Motor neuron (in vitro differentiated cells): Measurements from ENCODE around the gene RYR2. TPM values are rescaled to one million over a fixed set of nuclear protein-coding genes. Genes with fewer than 3 reads are reported as not detected.

ENCODE experiments used
- ATAC-seq, 8 experiments: fragments of 200-7000 bp; cut with Tn5 transposase; replicated peaks in 6 of 8; 2 replicates each; pipeline ENCODE4 v1.8.0; 2021; ENCODE audit warnings: mild to moderate bottlenecking in 8 of 8, moderate library complexity in 8 of 8
- H3K27ac ChIP-seq, 2 donors: fragments of 250-450 bp; sonication (Bioruptor Pico); 2 replicates each; pipeline ENCODE4 v1.9.0; 2021; ENCODE audit warnings: antibody characterized with exemption in 2 of 2, mild to moderate bottlenecking in 2 of 2, moderate library complexity in 1 of 2
- H3K4me1 ChIP-seq, 2 donors: fragments of 250-450 bp; sonication (Bioruptor Pico); replicated peaks in 1 of 2; 2 replicates each; pipeline ENCODE4 v1.6.1; 2021; ENCODE audit warnings: antibody characterized with exemption in 2 of 2, mild to moderate bottlenecking in 2 of 2, moderate library complexity in 1 of 2
- H3K4me3 ChIP-seq, 5 donors: fragments of 250-450 bp; sonication (Bioruptor Pico); 2 replicates each; pipeline ENCODE4 v1.9.0; 2021; ENCODE audit warnings: antibody characterized with exemption in 5 of 5, mild to moderate bottlenecking in 5 of 5, moderate library complexity in 4 of 5
- WGBS, 10 experiments: fragments of 450-650 bp; shearing (Covaris generic); methylation state at CpG; one replicate each; pipeline ENCODE4 v1.0.0; 2022; 5-methylcytosine and 5-hydroxymethylcytosine counted together
- in situ Hi-C, 9 experiments: fragments of 400-800 bp; cut with MboI; loops; one replicate each; pipeline ENCODE4 v1.15.0; 2021; ENCODE audit warnings: low sequenced_read_pairs in 9 of 9, low pct_unique_long_range_greater_than_20kb in 2 of 9; ENCODE audit not compliant: unreplicated experiment in 9 of 9
- total RNA-seq, 8 experiments: library from RNA; unstranded; fragments of 300-600 nt; gene quantifications; 2 replicates each; pipeline versions ENCODE4 v1.2.3 to v1.2.4, GENCODE V29; 2022

RYR2 gene
- total RNA-seq, 8 experiments from 2014 or later: 0.32 to 6.8 (median 0.63) TPM

- no peak for ATAC-seq
- WGBS, 10 experiments: 0 to 100% (median 84%) methylated on average over 1 to 3 of the region's 3 CpGs; no CpG with 5 or more reads in 4 of the 10 experiments
- in situ Hi-C loops: no loop called here
- no peaks in the 10 kb centered on the region for H3K4me1 ChIP-seq
- H3K27ac ChIP-seq: no peak overlapping the region
- no peak overlapping the region for H3K4me3 ChIP-seq
Measured at GRCh38 chr1:237457573-237457972, 415.6 kb downstream of the RYR2 start.

- H3K4me3 ChIP-seq: no peak overlapping the region
- H3K4me1 ChIP-seq: no peaks in the 10 kb centered on the region
- in situ Hi-C loops: no loop called here
- H3K27ac ChIP-seq: no peak overlapping the region
- WGBS, 10 experiments: 0 to 67% (median 45%) methylated on average over 2 to 3 of the region's 3 CpGs
- ATAC-seq: no peak
Measured at GRCh38 chr1:237467320-237467719, 425.3 kb downstream of the RYR2 start.

GRCh38 chr1:237470712-237471338 is 428.8 kb downstream of the RYR2 start:
- in situ Hi-C loops: no loop called here
- Histone ChIP-seq H3K4me1 (no peaks in the 10 kb centered on the region), H3K27ac (no peak overlapping the region), H3K4me3 (no peak overlapping the region)
- 0 to 84% (median 70%) methylated on average over 1 to 7 of the region's 7 CpGs; no CpG with 5 or more reads in 1 of the 10 experiments for whole genome bisulfite sequencing, 10 experiments
- ATAC-seq: peak in 3 of 8 experiments; percentile 56 to 100 (median 66)

GRCh38 chr1:237471377-237471776 is 429.4 kb downstream of the RYR2 start:
- Histone ChIP-seq H3K4me1 (no peaks in the 10 kb centered on the region), H3K4me3 (no peak overlapping the region), H3K27ac (no peak overlapping the region)
- in situ Hi-C loops: no loop called here
- WGBS, 10 experiments: 0 to 100% (median 18%) methylated on average over 1 of the region's 1 CpG; no CpG with 5 or more reads in 2 of the 10 experiments
- ATAC-seq: no peak

- in situ Hi-C loops: no loop called here
Measured at GRCh38 chr1:237471956-237472355, 430.0 kb downstream of the RYR2 start.

GRCh38 chr1:237473854-237474253 is 431.9 kb downstream of the RYR2 start:
- in situ Hi-C loops: no loop called here
- Histone ChIP-seq H3K27ac (no peak overlapping the region), H3K4me3 (no peak overlapping the region), H3K4me1 (no peaks in the 10 kb centered on the region)
- WGBS, 10 experiments: 0 to 100% (median 69%) methylated on average over 1 to 5 of the region's 5 CpGs; no CpG with 5 or more reads in 5 of the 10 experiments
- no peak for ATAC-seq

More at GRCh38 chr1:237471956-237472355, 430.0 kb downstream of the RYR2 start:
- H3K27ac ChIP-seq: no peak overlapping the region
- WGBS, 10 experiments: 0 to 69% (median 33%) methylated on average over 1 to 2 of the region's 2 CpGs; no CpG with 5 or more reads in 3 of the 10 experiments
- no peak overlapping the region for H3K4me3 ChIP-seq
- H3K4me1 ChIP-seq: no peaks in the 10 kb centered on the region
- no peak for ATAC-seq

- WGBS, 10 experiments: 0 to 90% (median 46%) methylated on average over 1 to 4 of the region's 4 CpGs; no CpG with 5 or more reads in 2 of the 10 experiments
- in situ Hi-C loops: no loop called here
- no peak for ATAC-seq
- H3K4me3 ChIP-seq: no peak overlapping the region
- no peaks in the 10 kb centered on the region for H3K4me1 ChIP-seq
- H3K27ac ChIP-seq: no peak overlapping the region
Measured at GRCh38 chr1:237478082-237478481, 436.1 kb downstream of the RYR2 start.

- in situ Hi-C loops: no loop called here
- H3K4me1 ChIP-seq: no peaks in the 10 kb centered on the region
- ATAC-seq: no peak
- 26 to 93% (median 83%) methylated on average over 1 to 3 of the region's 3 CpGs; no CpG with 5 or more reads in 1 of the 10 experiments for WGBS, 10 experiments
- no peak overlapping the region for H3K4me3 ChIP-seq
- no peak overlapping the region for H3K27ac ChIP-seq
Measured at GRCh38 chr1:237478842-237479241, 436.9 kb downstream of the RYR2 start.

- Histone ChIP-seq H3K4me3 (no peak overlapping the region), H3K27ac (no peak overlapping the region), H3K4me1 (peaks cover 2% of the 10 kb centered on the region in 2 donors)
- ATAC-seq: no peak
- 0 to 100% (median 97%) methylated on average over 2 of the region's 2 CpGs; no CpG with 5 or more reads in 2 of the 10 experiments for WGBS, 10 experiments
- in situ Hi-C loops: no loop called here
Measured at GRCh38 chr1:237482777-237483176, 440.8 kb downstream of the RYR2 start.

- Histone ChIP-seq H3K4me1 (no peaks in the 10 kb centered on the region), H3K4me3 (no peak overlapping the region), H3K27ac (no peak overlapping the region)
- in situ Hi-C loops: no loop called here
- WGBS, 10 experiments: 0 to 60% (median 18%) methylated on average over 1 of the region's 1 CpG; no CpG with 5 or more reads in 2 of the 10 experiments
- ATAC-seq: no peak
Measured at GRCh38 chr1:237492359-237492758, 450.4 kb downstream of the RYR2 start.

GRCh38 chr1:237500566-237500965 is 458.6 kb downstream of the RYR2 start:
- H3K4me1 ChIP-seq: no peaks in the 10 kb centered on the region

GRCh38 chr1:237503292-237503691 is 461.3 kb downstream of the RYR2 start:
- 7 to 95% (median 73%) methylated on average over 3 to 8 of the region's 8 CpGs; no CpG with 5 or more reads in 2 of the 10 experiments for WGBS, 10 experiments
- no peak overlapping the region for H3K27ac ChIP-seq
- no peak for ATAC-seq
- in situ Hi-C loops: no loop called here
- H3K4me1 ChIP-seq: no peaks in the 10 kb centered on the region
- no peak overlapping the region for H3K4me3 ChIP-seq

More at GRCh38 chr1:237500566-237500965, 458.6 kb downstream of the RYR2 start:
- ATAC-seq: no peak
- Histone ChIP-seq H3K4me3 (no peak overlapping the region), H3K27ac (no peak overlapping the region)
- 0 to 91% (median 81%) methylated on average over 1 to 6 of the region's 6 CpGs; no CpG with 5 or more reads in 2 of the 10 experiments for WGBS, 10 experiments
- in situ Hi-C loops: no loop called here

GRCh38 chr1:237507005-237507404 is 465.0 kb downstream of the RYR2 start:
- no peak for ATAC-seq
- in situ Hi-C loops: no loop called here
- H3K4me3 ChIP-seq: no peak overlapping the region
- no peak overlapping the region for H3K27ac ChIP-seq
- 0 to 100% (median 85%) methylated on average over 1 to 2 of the region's 2 CpGs for WGBS, 10 experiments
- no peaks in the 10 kb centered on the region for H3K4me1 ChIP-seq

- ATAC-seq: no peak
- H3K4me3 ChIP-seq: no peak overlapping the region
- no peaks in the 10 kb centered on the region for H3K4me1 ChIP-seq
- no peak overlapping the region for H3K27ac ChIP-seq
- in situ Hi-C loops: no loop called here
- WGBS, 10 experiments: 0 to 89% (median 55%) methylated on average over 1 to 2 of the region's 2 CpGs; no CpG with 5 or more reads in 2 of the 10 experiments
Measured at GRCh38 chr1:237509748-237510147, 467.8 kb downstream of the RYR2 start.
